Fibroblast of skin of scalp (primary cell): ENCODE measurements around the gene ANKIB1.
"Not testable (repeated sequence)": the region's sequence is repeated elsewhere in the genome, so short reads cannot be mapped to it uniquely, and the experiment has no call there.

Source experiments
- DNase-seq: peaks from one replicate; pipeline ENCODE4 v3.0.0-alpha.2; 2013

Gene ANKIB1

GRCh38 chr7:92330835-92331438, 85.2 kb downstream of the ANKIB1 start:
- no peak for DNase-seq

GRCh38 chr7:92331508-92331907, 85.7 kb downstream of the ANKIB1 start:
- no peak for DNase-seq

- no peak for DNase-seq
Measured at GRCh38 chr7:92332782-92333181, 87.0 kb downstream of the ANKIB1 start.

- DNase-seq: peak; percentile 60
Measured at GRCh38 chr7:92333866-92334265, 88.1 kb downstream of the ANKIB1 start.

- DNase-seq: no peak
Measured at GRCh38 chr7:92335574-92335973, 89.8 kb downstream of the ANKIB1 start.

- no peak for DNase-seq
Measured at GRCh38 chr7:92336662-92337340, 91.0 kb downstream of the ANKIB1 start.

- DNase-seq: no peak
Measured at GRCh38 chr7:92340016-92340415, 94.2 kb downstream of the ANKIB1 start.

- peak; percentile 27 for DNase-seq
Measured at GRCh38 chr7:92343714-92344113, 97.9 kb downstream of the ANKIB1 start.

GRCh38 chr7:92352009-92352408, 106.2 kb downstream of the ANKIB1 start:
- DNase-seq: no peak

- no peak for DNase-seq
Measured at GRCh38 chr7:92354214-92354613, 108.4 kb downstream of the ANKIB1 start.

- DNase-seq: no peak
Measured at GRCh38 chr7:92356406-92356805, 110.6 kb downstream of the ANKIB1 start.

- DNase-seq: no peak
Measured at GRCh38 chr7:92357260-92357659, 111.5 kb downstream of the ANKIB1 start.

GRCh38 chr7:92359179-92359578, 113.4 kb downstream of the ANKIB1 start:
- DNase-seq: not testable (repeated sequence)

- peak; percentile 48 for DNase-seq
Measured at GRCh38 chr7:92359801-92360200, 114.0 kb downstream of the ANKIB1 start.

- DNase-seq: peak; percentile 14
Measured at GRCh38 chr7:92360387-92360786, 114.6 kb downstream of the ANKIB1 start.

- DNase-seq: no peak
Measured at GRCh38 chr7:92362131-92362530, 116.4 kb downstream of the ANKIB1 start.

GRCh38 chr7:92366730-92367129, 121.0 kb downstream of the ANKIB1 start:
- DNase-seq: peak; percentile 24

GRCh38 chr7:92368741-92369140, 123.0 kb downstream of the ANKIB1 start:
- no peak for DNase-seq

GRCh38 chr7:92375013-92375412, 129.2 kb downstream of the ANKIB1 start:
- no peak for DNase-seq

GRCh38 chr7:92391071-92391470, 145.3 kb downstream of the ANKIB1 start:
- DNase-seq: no peak

GRCh38 chr7:92397542-92397941, 151.8 kb downstream of the ANKIB1 start:
- DNase-seq: no peak

GRCh38 chr7:92400013-92400412, 154.2 kb downstream of the ANKIB1 start:
- DNase-seq: no peak

- peak; percentile 25 for DNase-seq
Measured at GRCh38 chr7:92402920-92403759, 157.4 kb downstream of the ANKIB1 start.

GRCh38 chr7:92403760-92404074, 157.9 kb downstream of the ANKIB1 start:
- DNase-seq: no peak
